ENCODE results near the gene GPR156.

DNA sequence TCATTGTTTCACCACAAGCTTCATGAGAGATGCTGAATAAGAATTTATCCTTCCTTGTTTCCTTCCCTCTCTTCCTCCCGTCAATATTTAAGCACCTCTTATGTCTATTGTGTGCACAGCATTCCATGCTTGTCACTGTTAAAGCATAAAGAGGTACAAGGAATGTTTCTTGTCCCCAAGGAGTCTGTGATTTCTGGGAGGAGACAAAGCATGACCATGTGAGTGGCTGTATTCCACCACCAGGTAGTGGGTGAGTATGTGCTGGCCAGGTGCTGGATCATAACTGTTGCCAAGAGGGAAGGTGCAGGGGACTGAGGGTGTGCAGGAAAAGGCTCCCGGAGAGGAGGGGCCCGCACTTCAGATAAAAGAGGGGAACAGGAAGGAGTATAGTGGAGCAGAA lies 127.9 kb downstream of the GPR156 start:
- no peak for TF ChIP-seq POLR2AphosphoS5 (IDR thresholded peaks at IDR 0.05)
- TF ChIP-seq, protein P1, sequence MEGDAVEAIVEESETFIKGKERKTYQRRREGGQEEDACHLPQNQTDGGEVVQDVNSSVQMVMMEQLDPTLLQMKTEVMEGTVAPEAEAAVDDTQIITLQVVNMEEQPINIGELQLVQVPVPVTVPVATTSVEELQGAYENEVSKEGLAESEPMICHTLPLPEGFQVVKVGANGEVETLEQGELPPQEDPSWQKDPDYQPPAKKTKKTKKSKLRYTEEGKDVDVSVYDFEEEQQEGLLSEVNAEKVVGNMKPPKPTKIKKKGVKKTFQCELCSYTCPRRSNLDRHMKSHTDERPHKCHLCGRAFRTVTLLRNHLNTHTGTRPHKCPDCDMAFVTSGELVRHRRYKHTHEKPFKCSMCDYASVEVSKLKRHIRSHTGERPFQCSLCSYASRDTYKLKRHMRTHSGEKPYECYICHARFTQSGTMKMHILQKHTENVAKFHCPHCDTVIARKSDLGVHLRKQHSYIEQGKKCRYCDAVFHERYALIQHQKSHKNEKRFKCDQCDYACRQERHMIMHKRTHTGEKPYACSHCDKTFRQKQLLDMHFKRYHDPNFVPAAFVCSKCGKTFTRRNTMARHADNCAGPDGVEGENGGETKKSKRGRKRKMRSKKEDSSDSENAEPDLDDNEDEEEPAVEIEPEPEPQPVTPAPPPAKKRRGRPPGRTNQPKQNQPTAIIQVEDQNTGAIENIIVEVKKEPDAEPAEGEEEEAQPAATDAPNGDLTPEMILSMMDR (IDR thresholded peaks at IDR 0.05): no peak
- no peak for TF ChIP-seq POLR2A (IDR thresholded peaks at IDR 0.05)

Measured in upper lobe of left lung (tissue), 4 donors.